Activated CD8-positive, alpha-beta memory T cell treated with anti-CD3 and anti-CD28 coated beads, Interleukin-2, amount 50 U/mL, for 48 hours (primary cell): Measurements from ENCODE around the gene ZNF766.
"Not testable (repeated sequence)": the region's sequence is repeated elsewhere in the genome, so short reads cannot be mapped to it uniquely, and the experiment has no call there.

Experiments used
- DNase-seq: peaks from one replicate; pipeline ENCODE4 v3.0.0-alpha.2; 2020

The ZNF766 gene

GRCh38 chr19:52269338-52270261 lies at the start of gene ZNF766:
ZNF766 (plus strand) TSS chr19:52269587; CDS start chr19:52269614, 27 bp downstream.
- peak; percentile 98 for DNase-seq

GRCh38 chr19:52219611-52220010 lies 49.8 kb upstream of the ZNF766 start:
- no peak for DNase-seq

GRCh38 chr19:52221031-52221430 lies 48.4 kb upstream of the ZNF766 start:
- DNase-seq, result no peak

- DNase-seq, result no peak
Measured at GRCh38 chr19:52221831-52222375, 47.5 kb upstream of the ZNF766 start.

- no peak for DNase-seq
Measured at GRCh38 chr19:52224211-52224610, 45.2 kb upstream of the ZNF766 start.

GRCh38 chr19:52226652-52227051 lies 42.7 kb upstream of the ZNF766 start:
- DNase-seq, result no peak

- no peak for DNase-seq
Measured at GRCh38 chr19:52227196-52227940, 42.0 kb upstream of the ZNF766 start.

- DNase-seq, result no peak
Measured at GRCh38 chr19:52227980-52228379, 41.4 kb upstream of the ZNF766 start.

GRCh38 chr19:52229524-52229923 lies 39.9 kb upstream of the ZNF766 start:
- DNase-seq, result no peak

- DNase-seq, result no peak
Measured at GRCh38 chr19:52230685-52231084, 38.7 kb upstream of the ZNF766 start.

- no peak for DNase-seq
Measured at GRCh38 chr19:52231154-52231910, 38.1 kb upstream of the ZNF766 start.

- DNase-seq, result no peak
Measured at GRCh38 chr19:52234406-52234805, 35.0 kb upstream of the ZNF766 start.

- DNase-seq, result no peak
Measured at GRCh38 chr19:52237197-52237596, 32.2 kb upstream of the ZNF766 start.

- DNase-seq, result peak; percentile 74
Measured at GRCh38 chr19:52237771-52238400, 31.5 kb upstream of the ZNF766 start.

GRCh38 chr19:52244021-52244420 lies 25.4 kb upstream of the ZNF766 start:
- DNase-seq, result no peak

GRCh38 chr19:52248241-52248640 lies 21.1 kb upstream of the ZNF766 start:
- DNase-seq, result no peak

GRCh38 chr19:52258426-52258825 lies 11.0 kb upstream of the ZNF766 start:
- no peak for DNase-seq

GRCh38 chr19:52265556-52265955 lies 3.8 kb upstream of the ZNF766 start:
- DNase-seq, result not testable (repeated sequence)

- no peak for DNase-seq
Measured at GRCh38 chr19:52270266-52270885, 989 bp downstream of the ZNF766 start.

- no peak for DNase-seq
Measured at GRCh38 chr19:52273301-52273700, 3.9 kb downstream of the ZNF766 start.

- DNase-seq, result no peak
Measured at GRCh38 chr19:52274191-52274590, 4.8 kb downstream of the ZNF766 start.

GRCh38 chr19:52275988-52276387 lies 6.6 kb downstream of the ZNF766 start:
- no peak for DNase-seq
